Left lung (tissue), 10 donors: Measurements from ENCODE around the gene FCN3. TPM values are rescaled to one million over a fixed set of nuclear protein-coding genes. Genes with fewer than 3 reads are reported as not detected.
A peak's percentile ranks its signal among the peaks of the same experiment; 100 is the strongest.

Experiments used
- ATAC-seq: fragments of 200-7000 bp; cut with Tn5 transposase; one replicate; pipeline ENCODE4 v1.9.1; 2020; ENCODE audit warnings: moderate library complexity
- DNase-seq, 4 donors: peaks; one replicate each; pipeline ENCODE4 v3.0.0-alpha.2; 2013 to 2020
- H3K27ac ChIP-seq, 2 donors: fragments of 200-600 bp; sonication (generic) in 1 of 2; one replicate each; pipeline versions ENCODE4 v1.5.0 to v1.8.0; 2020 to 2021
- H3K27me3 ChIP-seq, 2 donors: fragments of 200-600 bp; sonication (generic) in 1 of 2; one replicate each; pipeline versions ENCODE4 v1.5.0 to v1.8.0; 2020 to 2021
- H3K36me3 ChIP-seq, 2 donors: fragments of 200-600 bp; sonication (generic) in 1 of 2; one replicate each; pipeline versions ENCODE4 v1.5.0 to v1.8.0; 2020 to 2021
- H3K4me1 ChIP-seq, 2 donors: fragments of 200-600 bp; one replicate each; pipeline ENCODE4 v1.8.0; 2021
- H3K4me3 ChIP-seq, 2 donors: fragments of 200-600 bp; sonication (generic) in 1 of 2; one replicate each; pipeline versions ENCODE4 v1.5.0 to v1.8.0; 2020 to 2021; ENCODE audit warnings: mild to moderate bottlenecking in 1 of 2
- H3K9me3 ChIP-seq, 2 donors: fragments of 200-600 bp; sonication (generic) in 1 of 2; one replicate each; pipeline versions ENCODE4 v1.5.0 to v1.8.0; 2020 to 2021
- CTCF ChIP-seq, 2 donors: fragments of 200-600 bp; sonication (generic) in 1 of 2; IDR thresholded peaks; one replicate each; pipeline versions ENCODE4 v1.5.0 to v1.8.0; 2021; ENCODE audit warnings: antibody characterized with exemption in 2 of 2
- intact Hi-C, 2 donors: fragments of 100-400 bp; cut with DNase I; formaldehyde crosslinking; loops; one replicate each; pipeline versions ENCODE4 v1.11.2 to v1.14.2; 2022
- polyA plus RNA-seq, 6 donors: library from polyadenylated mRNA; unstranded; fragments of 120-200 nt; gene quantifications; one replicate each; pipeline ENCODE4 v1.2.1, GENCODE V29; 2013; ENCODE audit not compliant: insufficient read length in 6 of 6
- total RNA-seq, 2 donors: library from RNA; stranded (reverse); fragmentation: NEBNext Ultra II Directional; extraction: Animal tissue kit (Norgen Biotek cat#: 25700); gene quantifications; one replicate each; pipeline ENCODE4 v1.2.1, GENCODE V29; 2021
- donor health status: DM: no; HTN: yes; CAD: no.
- donor health status: DM: no; HTN: no; CAD: no.

The FCN3 gene
- total and polyA plus RNA-seq, 8 donors, result 13.4 to 487 (median 17.9) TPM

GRCh38 chr1:27366113-27366410 lies 8.6 kb downstream of the FCN3 start:
- H3K36me3 ChIP-seq, result peaks cover 0 to 39% of the 10 kb centered on the region in 2 donors
- intact Hi-C loops, result no loop called here
- ATAC-seq, result peak; percentile 67

GRCh38 chr1:27365372-27366112 lies 9.1 kb downstream of the FCN3 start:
- ATAC-seq (peak; percentile 82), DNase-seq (peak; percentile 87 to 94 (median 92))
- Histone ChIP-seq H3K36me3 (peaks cover 0 to 45% of the 10 kb centered on the region in 2 donors), H3K27ac (peak overlapping the region; percentile 91 to 98), H3K4me1 (peaks cover 23 to 63% of the 10 kb centered on the region in 2 donors), H3K9me3 (no peaks in the 10 kb centered on the region), H3K27me3 (peaks cover 0 to 7% of the 10 kb centered on the region in 2 donors), H3K4me3 (peak overlapping the region; percentile 67 to 74)
- no peak for TF ChIP-seq CTCF (IDR thresholded peaks at IDR 0.05)
- intact Hi-C loops, result no loop called here

More at GRCh38 chr1:27366113-27366410, 8.6 kb downstream of the FCN3 start:
- peak overlapping the region; percentile 91 to 98 for H3K27ac ChIP-seq
- TF ChIP-seq CTCF (IDR thresholded peaks at IDR 0.05), result no peak
- DNase-seq, result peak; percentile 77 to 96 (median 88)
- peaks cover 0 to 7% of the 10 kb centered on the region in 2 donors for H3K27me3 ChIP-seq
- peak overlapping the region; percentile 67 to 74 for H3K4me3 ChIP-seq
- H3K4me1 ChIP-seq, result peaks cover 23 to 58% of the 10 kb centered on the region in 2 donors
- no peaks in the 10 kb centered on the region for H3K9me3 ChIP-seq

GRCh38 chr1:27364696-27365371 lies 9.8 kb downstream of the FCN3 start:
- peak overlapping the region; percentile 24 to 74 for H3K4me3 ChIP-seq

GRCh38 chr1:27363766-27364695 lies 10.6 kb downstream of the FCN3 start:
- DNase-seq (peak in 1 of 4 donors; percentile 72), ATAC-seq (no peak)
- Histone ChIP-seq H3K27me3 (peaks cover 0 to 7% of the 10 kb centered on the region in 2 donors), H3K27ac (no peak overlapping the region), H3K9me3 (no peaks in the 10 kb centered on the region), H3K4me3 (no peak overlapping the region), H3K36me3 (peaks cover 0 to 60% of the 10 kb centered on the region in 2 donors), H3K4me1 (peaks cover 23 to 56% of the 10 kb centered on the region in 2 donors)
- no peak for TF ChIP-seq CTCF (IDR thresholded peaks at IDR 0.05)
- intact Hi-C loops, result no loop called here

More at GRCh38 chr1:27364696-27365371, 9.8 kb downstream of the FCN3 start:
- intact Hi-C loops, result no loop called here
- no peak for DNase-seq
- no peak for TF ChIP-seq CTCF (IDR thresholded peaks at IDR 0.05)
- no peak for ATAC-seq
- Histone ChIP-seq H3K9me3 (no peaks in the 10 kb centered on the region), H3K27me3 (peaks cover 0 to 7% of the 10 kb centered on the region in 2 donors), H3K4me1 (peaks cover 23 to 62% of the 10 kb centered on the region in 2 donors), H3K36me3 (peaks cover 0 to 52% of the 10 kb centered on the region in 2 donors), H3K27ac (peak overlapping the region; percentile 91 to 98)
